Caco-2 (cell line): ENCODE measurements around the gene PPA1. TPM values are rescaled to one million over a fixed set of nuclear protein-coding genes. Genes with fewer than 3 reads are reported as not detected.
A peak's percentile ranks its signal among the peaks of the same experiment; 100 is the strongest.

ENCODE experiments used
- BruUV-seq: library from RNA; stranded (reverse); fragments of 400-500 nt; replicated peaks from 2 replicates; lab custom pipeline; 2021; lab: Mats Ljungman, UMichigan
- CTCF ChIA-PET: fragments of 300-600 bp; sonication (Branson Sonifier 250); formaldehyde crosslinking; loops from one replicate; lab custom pipeline; 2022; ENCODE audit warnings: antibody characterized with exemption; lab: Charles Lee
- POLR2A ChIA-PET: fragments of 300-600 bp; sonication (Branson Sonifier 250); formaldehyde crosslinking; loops from one replicate; lab custom pipeline; 2022; ENCODE audit warnings: antibody characterized with exemption; lab: Charles Lee
- DNase-seq, 2 experiments: peaks; one replicate each; pipeline versions ENCODE4 v3.0.0 to v3.0.0-alpha.2; 2020 to 2022
- H3K27me3 ChIP-seq: replicated peaks from 2 replicates; pipeline ENCODE4 v1.6.0; 2011; ENCODE audit warnings: low read length; ENCODE audit not compliant: control insufficient read depth, insufficient read depth
- H3K36me3 ChIP-seq: 2 replicates; pipeline ENCODE4 v1.5.1; 2011; ENCODE audit warnings: low read length; ENCODE audit not compliant: control insufficient read depth, insufficient read depth
- H3K4me1 ChIP-seq: fragments of 250-450 bp; sonication (Bioruptor Pico); 2 replicates; pipeline ENCODE4 v1.5.1; 2020; ENCODE audit warnings: mild to moderate bottlenecking
- H3K4me3 ChIP-seq: 2 replicates; pipeline ENCODE4 v1.5.1; 2011; ENCODE audit warnings: low read depth, mild to moderate bottlenecking, control low read depth, low read length
- H3K9me3 ChIP-seq: fragments of 250-450 bp; sonication (Bioruptor Pico); 2 replicates; pipeline ENCODE4 v1.5.1; 2020; ENCODE audit warnings: mild to moderate bottlenecking, moderate library complexity
- H3K27ac Mint-ChIP-seq: one replicate; pipeline ENCODE4 v1.8.0; 2022; ENCODE audit warnings: mixed read lengths; ENCODE audit not compliant: unreplicated experiment
- H3K27me3 Mint-ChIP-seq: one replicate; pipeline ENCODE4 v1.8.0; 2022; ENCODE audit warnings: mixed read lengths; ENCODE audit not compliant: insufficient read depth, unreplicated experiment
- H3K36me3 Mint-ChIP-seq: one replicate; pipeline ENCODE4 v1.8.0; 2022; ENCODE audit warnings: mild to moderate bottlenecking, mixed read lengths; ENCODE audit not compliant: insufficient read depth, unreplicated experiment
- H3K4me1 Mint-ChIP-seq: one replicate; pipeline ENCODE4 v1.8.0; 2022; ENCODE audit warnings: low read depth, mixed read lengths; ENCODE audit not compliant: unreplicated experiment
- H3K4me3 Mint-ChIP-seq: one replicate; pipeline ENCODE4 v1.8.0; 2022; ENCODE audit warnings: mild to moderate bottlenecking, moderate library complexity, mixed read lengths; ENCODE audit not compliant: unreplicated experiment
- H3K9me3 Mint-ChIP-seq: one replicate; pipeline ENCODE4 v1.8.0; 2022; ENCODE audit warnings: mixed read lengths; ENCODE audit not compliant: unreplicated experiment
- intact Hi-C: fragments of 100-400 bp; cut with micrococcal nuclease; formaldehyde crosslinking; loops from one replicate; pipeline ENCODE4 v1.10.0; 2022; ENCODE audit not compliant: unreplicated experiment
- total RNA-seq: library from RNA; stranded (reverse); gene quantifications from 2 replicates; pipeline ENCODE4 v1.2.3, GENCODE V29; 2022
- TF ChIP-seq, protein P1 (sequence below), 2 experiments: fragments of 200-600 bp in 1 of 2; IDR thresholded peaks; 1 replicate in 1 of 2; 2 replicates in 1 of 2; pipeline versions ENCODE4 v1.5.1 to v1.8.0; 2011 to 2022; ENCODE audit warnings: antibody characterized with exemption in 1 of 2, control low read depth in 1 of 2, inconsistent platforms in 1 of 2, low read depth in 1 of 2, low read length in 1 of 2, mild to moderate bottlenecking in 1 of 2, moderate library complexity in 1 of 2; ENCODE audit not compliant: insufficient read depth in 1 of 2, severe bottlenecking in 1 of 2, unreplicated experiment in 1 of 2

PPA1 gene
- total RNA-seq, 1 experiment from 2014 or later: 350 TPM

DNA sequence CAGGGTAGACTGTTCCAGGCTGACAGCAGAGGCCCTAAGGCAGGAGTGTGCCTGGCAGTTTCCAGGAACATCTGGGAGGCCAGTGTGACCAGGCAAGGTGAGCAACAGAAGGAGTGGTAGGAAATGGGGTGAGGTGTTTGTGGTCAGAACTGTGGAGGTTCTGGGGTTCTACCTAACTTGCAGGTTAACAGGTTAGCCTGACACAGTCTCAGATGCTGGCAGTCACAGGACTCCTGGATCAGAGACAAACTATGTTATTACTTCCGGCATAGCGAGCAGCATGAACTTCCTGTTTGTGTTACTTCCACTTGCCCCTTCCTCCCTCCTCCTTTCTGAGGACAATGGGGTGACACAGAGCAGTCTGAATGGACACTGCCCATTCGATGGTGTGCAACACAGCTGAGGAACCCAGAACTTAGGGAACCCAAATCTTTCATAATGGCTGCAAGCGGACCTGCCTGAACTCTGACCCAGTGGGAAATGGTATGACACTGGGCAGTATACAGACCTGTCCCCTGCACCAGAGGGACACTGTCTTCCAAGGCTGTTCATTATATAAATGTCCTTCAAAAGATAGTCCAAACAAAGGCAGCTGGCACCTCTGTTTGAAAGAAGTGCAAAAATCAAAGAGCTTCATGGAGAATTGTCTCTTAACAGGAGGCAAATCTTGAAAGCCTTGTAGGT is 59.0 kb downstream of the PPA1 start:
- Mint-ChIP-seq H3K4me1 (peaks cover 3% of the 10 kb centered on the region), H3K27ac (no peak overlapping the region), H3K4me3 (no peak overlapping the region), H3K36me3 (peaks cover 22% of the 10 kb centered on the region), H3K9me3 (peaks cover under 1% of the 10 kb centered on the region), H3K27me3 (no peaks in the 10 kb centered on the region)
- Histone ChIP-seq H3K36me3 (no peaks in the 10 kb centered on the region), H3K9me3 (peaks cover 3% of the 10 kb centered on the region), H3K4me1 (peaks cover 5% of the 10 kb centered on the region), H3K4me3 (no peak overlapping the region), H3K27me3 (no peaks in the 10 kb centered on the region)
- no TSS peak for BruUV-seq
- POLR2A ChIA-PET: interaction anchor here (0.9 kb wide), 1 partner anchor 28 kb away, joined by 3 read pairs; the partner anchor contains the start of gene TYSND1
- DNase-seq: no peak
- CTCF ChIA-PET: no interaction called here
- TF ChIP-seq, protein P1, sequence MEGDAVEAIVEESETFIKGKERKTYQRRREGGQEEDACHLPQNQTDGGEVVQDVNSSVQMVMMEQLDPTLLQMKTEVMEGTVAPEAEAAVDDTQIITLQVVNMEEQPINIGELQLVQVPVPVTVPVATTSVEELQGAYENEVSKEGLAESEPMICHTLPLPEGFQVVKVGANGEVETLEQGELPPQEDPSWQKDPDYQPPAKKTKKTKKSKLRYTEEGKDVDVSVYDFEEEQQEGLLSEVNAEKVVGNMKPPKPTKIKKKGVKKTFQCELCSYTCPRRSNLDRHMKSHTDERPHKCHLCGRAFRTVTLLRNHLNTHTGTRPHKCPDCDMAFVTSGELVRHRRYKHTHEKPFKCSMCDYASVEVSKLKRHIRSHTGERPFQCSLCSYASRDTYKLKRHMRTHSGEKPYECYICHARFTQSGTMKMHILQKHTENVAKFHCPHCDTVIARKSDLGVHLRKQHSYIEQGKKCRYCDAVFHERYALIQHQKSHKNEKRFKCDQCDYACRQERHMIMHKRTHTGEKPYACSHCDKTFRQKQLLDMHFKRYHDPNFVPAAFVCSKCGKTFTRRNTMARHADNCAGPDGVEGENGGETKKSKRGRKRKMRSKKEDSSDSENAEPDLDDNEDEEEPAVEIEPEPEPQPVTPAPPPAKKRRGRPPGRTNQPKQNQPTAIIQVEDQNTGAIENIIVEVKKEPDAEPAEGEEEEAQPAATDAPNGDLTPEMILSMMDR (IDR thresholded peaks at IDR 0.05; ENCODE audit: insufficient read depth in 1 of 2, low read depth in 1 of 2, low read length in 1 of 2, severe bottlenecking in 1 of 2, unreplicated experiment in 1 of 2): no peak
- intact Hi-C loops: no loop called here

DNA sequence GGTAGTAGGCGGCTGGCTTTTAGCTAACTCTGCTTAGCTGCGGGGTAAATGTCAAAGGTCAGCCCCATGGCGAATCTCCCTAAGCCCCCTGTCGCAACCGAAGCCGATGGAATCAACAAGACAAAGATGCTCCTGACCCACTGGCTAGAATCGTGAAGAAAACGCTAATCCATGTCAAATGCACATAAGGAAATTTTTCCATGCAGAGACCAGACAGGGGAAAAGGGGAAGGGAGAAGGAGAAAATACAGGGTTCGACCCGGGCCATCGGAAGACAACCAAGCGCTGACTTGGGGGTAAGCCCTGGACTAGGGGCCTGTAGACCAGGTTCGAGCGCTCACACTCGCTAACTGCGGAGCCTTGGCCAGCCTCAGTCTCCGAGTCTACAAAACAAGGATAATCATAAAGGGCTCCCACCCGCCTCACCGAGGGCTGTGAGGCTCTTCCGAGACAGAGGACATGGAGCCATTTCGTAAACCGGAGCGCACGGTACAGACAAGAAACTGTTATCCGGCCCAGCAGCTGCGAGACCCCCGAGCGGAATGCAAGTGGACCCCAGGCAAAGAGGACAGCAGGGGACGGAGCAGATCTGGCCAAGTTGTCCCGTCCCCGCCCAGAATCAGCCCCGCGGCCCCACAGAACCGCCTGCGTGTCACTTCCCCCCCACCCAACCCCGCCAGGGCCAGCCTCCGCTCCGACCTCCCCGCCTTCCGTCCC is 63.4 kb downstream of the PPA1 start:
- Histone ChIP-seq H3K4me3 (peak overlapping the region; percentile 66), H3K9me3 (no peaks in the 10 kb centered on the region), H3K27me3 (no peaks in the 10 kb centered on the region), H3K4me1 (peaks cover 5% of the 10 kb centered on the region), H3K36me3 (peaks cover 2% of the 10 kb centered on the region)
- no TSS peak for BruUV-seq
- DNase-seq: peak in 1 of 2 experiments; percentile 33
- H3K27ac Mint-ChIP-seq: peak overlapping the region; percentile 98
- intact Hi-C loops: loop anchor here (1.0 kb wide), 3 partner anchors 24 to 63 kb away; partner anchors contain the start of genes AIFM2, PPA1 and TYSND1
- TF ChIP-seq, protein P1 (IDR thresholded peaks at IDR 0.05; ENCODE audit: insufficient read depth in 1 of 2, low read depth in 1 of 2, low read length in 1 of 2, severe bottlenecking in 1 of 2, unreplicated experiment in 1 of 2): no peak
- H3K9me3 Mint-ChIP-seq: no peaks in the 10 kb centered on the region
- H3K36me3 Mint-ChIP-seq: peaks cover 62% of the 10 kb centered on the region
- H3K4me1 Mint-ChIP-seq: peaks cover 24% of the 10 kb centered on the region
- H3K4me3 Mint-ChIP-seq: peak overlapping the region; percentile 96
- ChIA-PET CTCF (interaction anchor here (0.6 to 2.8 kb wide), 8 partner anchors 18 to 255 kb away, joined by 3 to 69 read pairs (median 4); partner anchors contain the start of gene TYSND1), POLR2A (interaction anchor here (0.5 to 3.7 kb wide), 23 partner anchors 8 to 370 kb away, joined by 3 to 128 read pairs (median 4); partner anchors contain the start of genes EIF4EBP2, PPA1 and TYSND1)
- no peaks in the 10 kb centered on the region for H3K27me3 Mint-ChIP-seq

DNA sequence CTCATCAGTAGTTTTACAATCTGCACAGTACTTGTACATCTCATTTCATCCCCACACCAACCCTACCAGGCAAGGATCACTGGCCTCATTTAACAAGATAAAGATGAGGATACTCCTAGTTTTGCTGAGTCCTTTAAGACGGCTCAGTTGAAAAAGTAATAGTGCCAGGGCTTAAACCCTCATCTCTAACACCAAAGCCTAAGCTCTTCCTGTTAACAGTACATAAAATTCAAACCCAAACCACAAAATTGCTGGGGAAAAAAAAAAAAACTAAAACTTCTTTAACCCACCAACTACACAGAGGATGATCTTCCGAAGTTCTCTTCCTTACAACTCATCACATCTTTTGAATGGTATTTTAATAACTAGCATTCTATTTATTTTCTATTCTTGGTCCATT is 64.2 kb downstream of the PPA1 start:
- H3K4me1 Mint-ChIP-seq: peaks cover 27% of the 10 kb centered on the region
- BruUV-seq: no TSS peak
- no peak for DNase-seq
- TF ChIP-seq, protein P1 (IDR thresholded peaks at IDR 0.05; ENCODE audit: insufficient read depth in 1 of 2, low read depth in 1 of 2, low read length in 1 of 2, severe bottlenecking in 1 of 2, unreplicated experiment in 1 of 2): no peak
- intact Hi-C loops: no loop called here
- Histone ChIP-seq H3K27me3 (no peaks in the 10 kb centered on the region), H3K4me3 (peak overlapping the region; percentile 66), H3K4me1 (peaks cover 5% of the 10 kb centered on the region), H3K36me3 (peaks cover 2% of the 10 kb centered on the region), H3K9me3 (no peaks in the 10 kb centered on the region)
- no peaks in the 10 kb centered on the region for H3K9me3 Mint-ChIP-seq
- peak overlapping the region; percentile 98 for H3K27ac Mint-ChIP-seq
- POLR2A ChIA-PET: interaction anchor here (0.6 to 3.7 kb wide), 3 partner anchors 18 to 85 kb away, joined by 3 to 128 read pairs (median 5); partner anchors contain the start of gene TYSND1
- H3K36me3 Mint-ChIP-seq: peaks cover 68% of the 10 kb centered on the region
- no peaks in the 10 kb centered on the region for H3K27me3 Mint-ChIP-seq
- H3K4me3 Mint-ChIP-seq: peak overlapping the region; percentile 96
- CTCF ChIA-PET: interaction anchor here (2.1 to 2.8 kb wide), 2 partner anchors 22 to 23 kb away, joined by 9 to 69 read pairs; partner anchors contain the start of gene TYSND1
